ENCODE data around the gene SKI. TPM values are rescaled to one million over a fixed set of nuclear protein-coding genes. Genes with fewer than 3 reads are reported as not detected.

The SKI gene
- total RNA-seq, 1 experiment from 2014 or later: 89.5 TPM

GRCh38 chr1:2356401-2356800, 128.3 kb downstream of the SKI start:
- Histone ChIP-seq H2BK20ac (ENCODE audit: low read depth, low read length, poor library complexity, severe bottlenecking) (no peak overlapping the region), H4K5ac (ENCODE audit: insufficient read length, low read depth, low read length) (no peak overlapping the region), H3K27ac (ENCODE audit: insufficient read length, low read depth, low read length) (no peak overlapping the region), H3K23ac (ENCODE audit: insufficient read length, low read depth, low read length) (no peak overlapping the region), H2BK120ac (ENCODE audit: low read depth, low read length, poor library complexity, severe bottlenecking) (no peak overlapping the region), H3K56ac (ENCODE audit: insufficient read length, low read depth, low read length) (no peak overlapping the region), H3K4me2 (ENCODE audit: insufficient read depth, insufficient read length, low read length) (no peak overlapping the region), H4K91ac (ENCODE audit: insufficient read length, low read depth, low read length) (no peak overlapping the region), H3K27me3 (ENCODE audit: insufficient read depth, low read length) (no peaks in the 10 kb centered on the region), H4K8ac (replicated peaks; ENCODE audit: insufficient read length, low read depth, low read length) (no peak overlapping the region), H2BK5ac (ENCODE audit: insufficient read length, low read length) (no peak overlapping the region), H4K20me1 (ENCODE audit: control insufficient read depth, insufficient read depth, insufficient read length) (no peaks in the 10 kb centered on the region), H3T11ph (ENCODE audit: low read length) (no peak overlapping the region), H3K18ac (ENCODE audit: insufficient read length, low read depth, low read length) (no peak overlapping the region), H3K79me1 (ENCODE audit: insufficient read depth, low read depth, low read length, poor library complexity, severe bottlenecking) (no peaks in the 10 kb centered on the region), H3K14ac (ENCODE audit: insufficient read depth, low read length) (no peak overlapping the region), H2BK12ac (ENCODE audit: insufficient read length, low read depth, low read length) (no peak overlapping the region), H3K9me3 (ENCODE audit: control insufficient read depth, low read depth, low read length) (no peaks in the 10 kb centered on the region), H2BK15ac (ENCODE audit: low read depth, low read length) (no peak overlapping the region), H2AK5ac (ENCODE audit: insufficient read length, low read length) (no peak overlapping the region), H3K79me2 (ENCODE audit: insufficient read depth, low read length) (no peaks in the 10 kb centered on the region), H2AFZ (ENCODE audit: low read length) (no peak overlapping the region), H3K4me1 (ENCODE audit: insufficient read depth, low read length) (no peaks in the 10 kb centered on the region), H3K9ac (ENCODE audit: extremely low read depth, insufficient read length, low read length) (no peak overlapping the region), H3K4ac (ENCODE audit: low read depth, low read length) (no peak overlapping the region), H3K23me2 (ENCODE audit: insufficient read length, low read depth, low read length, poor library complexity, severe bottlenecking) (no peaks in the 10 kb centered on the region)
- H3K36me3 Mint-ChIP-seq (ENCODE audit: insufficient read depth in 1 of 3, low read depth in 3 of 3): no peaks in the 10 kb centered on the region
- H3K27me3 Mint-ChIP-seq (ENCODE audit: low read depth): no peaks in the 10 kb centered on the region
- H3K4me1 Mint-ChIP-seq: no peaks in the 10 kb centered on the region
- no CpG with 5 or more reads among the region's 15 CpGs for WGBS (ENCODE audit: extremely low coverage, insufficient read length, low lambda C conversion rate)
- H3K4me3 Mint-ChIP-seq: no peak overlapping the region
- no peak for DNase-seq
- no peaks in the 10 kb centered on the region for H3K9me3 Mint-ChIP-seq
- TF ChIP-seq CTCF (conservative IDR thresholded peaks at IDR 0.05): no peak
- peak overlapping the region in 1 of 3 experiments; percentile 40; a peak in 1 of 7 replicates for H3K27ac Mint-ChIP-seq
